GM12873 (cell line): Measurements from ENCODE around the gene OR10C1.

Experiments
- CTCF ChIP-seq: IDR thresholded peaks from 2 replicates; pipeline ENCODE4 v1.5.1; 2012; ENCODE audit warnings: low read depth, mild to moderate bottlenecking, moderate library complexity, low read length, control low read depth; ENCODE audit not compliant: insufficient read depth; ENCODE audit errors: missing control alignments

Gene OR10C1

GRCh38 chr6:29488874-29489273 lies 49.8 kb downstream of the OR10C1 start:
- no peak for TF ChIP-seq CTCF

GRCh38 chr6:29489286-29489685 lies 50.2 kb downstream of the OR10C1 start:
- TF ChIP-seq CTCF: no peak

- no peak for TF ChIP-seq CTCF
Measured at GRCh38 chr6:29490055-29490454, 50.9 kb downstream of the OR10C1 start.

GRCh38 chr6:29490552-29490951 lies 51.4 kb downstream of the OR10C1 start:
- no peak for TF ChIP-seq CTCF
